Stomach (tissue), 9 donors: ENCODE results near the gene VPS72. TPM values are rescaled to one million over a fixed set of nuclear protein-coding genes. Genes with fewer than 3 reads are reported as not detected.

ENCODE experiments used
- DNase-seq, 2 donors: peaks; one replicate each; pipeline versions ENCODE4 v3.0.0 to v3.0.0-alpha.2; 2013 to 2019
- H3K27ac ChIP-seq, 5 donors: fragments of 200-600 bp in 4 of 5; sonication (generic) in 4 of 5; one replicate each; pipeline ENCODE4 v1.5.1; 2013 to 2019; ENCODE audit warnings: mild to moderate bottlenecking in 1 of 5, moderate library complexity in 1 of 5
- H3K27me3 ChIP-seq, 3 donors: fragments of 200-600 bp; sonication (generic); one replicate each; pipeline ENCODE4 v1.5.1; 2017 to 2019; ENCODE audit warnings: mixed run types in 1 of 3
- H3K36me3 ChIP-seq, 4 donors: fragments of 200-600 bp; sonication (generic); 1 replicate in 3 of 4; 2 replicates in 1 of 4; pipeline ENCODE4 v1.5.1; 2016 to 2019
- H3K4me1 ChIP-seq, 4 donors: fragments of 200-600 bp; sonication (generic); one replicate each; pipeline ENCODE4 v1.5.1; 2016 to 2019
- H3K4me3 ChIP-seq, 4 donors: fragments of 200-600 bp; sonication (generic) in 3 of 4; one replicate each; pipeline ENCODE4 v1.5.1; 2016 to 2019; ENCODE audit warnings: mild to moderate bottlenecking in 1 of 4
- H3K9me3 ChIP-seq, 4 donors: fragments of 200-600 bp; sonication (generic); one replicate each; pipeline ENCODE4 v1.5.1; 2016 to 2019
- CTCF ChIP-seq, 7 experiments: fragments of 450-650 bp in 4 of 7; fragments of 200-600 bp in 3 of 7; sonication (generic) in 3 of 7; IDR thresholded peaks; one replicate each; pipeline ENCODE4 v1.5.1; 2016 to 2019; ENCODE audit warnings: antibody characterized with exemption in 7 of 7, control low read depth in 2 of 7, mild to moderate bottlenecking in 1 of 7
- EP300 ChIP-seq: sonication (generic); formaldehyde crosslinking; IDR thresholded peaks from one replicate; pipeline ENCODE4 v1.6.1; 2017; ENCODE audit warnings: antibody characterized with exemption
- POLR2A ChIP-seq, 4 donors: fragments of 450-650 bp; IDR thresholded peaks; one replicate each; pipeline ENCODE4 v1.6.1; 2016; ENCODE audit warnings: antibody characterized with exemption in 4 of 4, control low read depth in 2 of 4, mild to moderate bottlenecking in 1 of 4, moderate library complexity in 1 of 4
- POLR2AphosphoS5 ChIP-seq, 3 donors: sonication (generic); formaldehyde crosslinking; IDR thresholded peaks; one replicate each; pipeline ENCODE4 v1.6.1; 2016; ENCODE audit warnings: antibody characterized with exemption in 3 of 3
- WGBS, 5 donors: extraction: QIAGEN DNeasy Blood & Tissue Kit in 3 of 5; methylation state at CpG; one replicate each; pipeline versions ENCODE4 v1.1.5 to v1.1.7; 2013 to 2018; 5-methylcytosine and 5-hydroxymethylcytosine counted together
- intact Hi-C: fragments of 100-400 bp; cut with DNase I; formaldehyde crosslinking; loops from one replicate; pipeline ENCODE4 v1.15.1; 2023; ENCODE audit warnings: low total_unique reads
- polyA plus RNA-seq, 3 donors: library from polyadenylated mRNA; stranded (reverse); fragments of 200-250 nt; gene quantifications; one replicate each; pipeline ENCODE4 v1.2.3, GENCODE V29; 2013
- total RNA-seq, 5 donors: library from RNA; depleted of rRNA; stranded (reverse); fragments of >200 nt; gene quantifications; one replicate each; pipeline versions ENCODE4 v1.1.0 to v1.2.3, GENCODE V29; 2014 to 2016
- donor health status: healthy with polysubstance abuse.
- donor health status: Bipolar disorder and iron deficiency.
- donor health status: healthy.

VPS72 gene
- total and polyA plus RNA-seq, 8 donors: 19.1 to 61.6 (median 31.2) TPM

- TF ChIP-seq CTCF (IDR thresholded peaks at IDR 0.05) (no peak), EP300 (no peak), POLR2A (IDR thresholded peaks at IDR 0.05) (no peak), POLR2AphosphoS5 (IDR thresholded peaks at IDR 0.05) (no peak)
- H3K4me3 ChIP-seq: peak overlapping the region in 1 of 4 donors; percentile 9
- H3K27me3 ChIP-seq: no peaks in the 10 kb centered on the region
- peak overlapping the region in 3 of 5 donors; percentile 18 to 36 (median 28) for H3K27ac ChIP-seq
- no peaks in the 10 kb centered on the region for H3K9me3 ChIP-seq
- peaks cover 3 to 44% (median 15%) of the 10 kb centered on the region in 4 donors for H3K4me1 ChIP-seq
- intact Hi-C loops: loop anchor here (10.0 kb wide), 2 partner anchors 65 to 135 kb away; no protein-coding TSS in a partner anchor
- peaks cover 19 to 61% (median 54%) of the 10 kb centered on the region in 4 donors for H3K36me3 ChIP-seq
- no peak for DNase-seq
These were observed 30.6 kb downstream of the VPS72 start for GRCh38 chr1:151159373-151159772.

GRCh38 chr1:151158751-151159251, 31.2 kb downstream of the VPS72 start:
- TF ChIP-seq POLR2AphosphoS5 (IDR thresholded peaks at IDR 0.05) (no peak), CTCF (IDR thresholded peaks at IDR 0.05) (no peak), POLR2A (IDR thresholded peaks at IDR 0.05) (no peak), EP300 (no peak)
- Histone ChIP-seq H3K36me3 (peaks cover 19 to 61% (median 57%) of the 10 kb centered on the region in 4 donors), H3K27ac (peak overlapping the region in 2 of 5 donors; percentile 28 to 36), H3K27me3 (no peaks in the 10 kb centered on the region), H3K4me1 (peaks cover 0 to 38% (median 9%) of the 10 kb centered on the region in 4 donors), H3K9me3 (no peaks in the 10 kb centered on the region), H3K4me3 (peak overlapping the region in 1 of 4 donors; percentile 9)
- 84 to 90% (median 85%) methylated on average over 13 to 22 of the region's 22 CpGs for WGBS, 5 donors
- no peak for DNase-seq
- intact Hi-C loops: loop anchor here (10.0 kb wide), 2 partner anchors 64 to 134 kb away; no protein-coding TSS in a partner anchor

- peaks cover 0 to 35% (median 7%) of the 10 kb centered on the region in 4 donors for H3K4me1 ChIP-seq
- TF ChIP-seq POLR2A (IDR thresholded peaks at IDR 0.05): no peak
- no peak for TF ChIP-seq CTCF (IDR thresholded peaks at IDR 0.05)
- no peak for TF ChIP-seq POLR2AphosphoS5 (IDR thresholded peaks at IDR 0.05)
- TF ChIP-seq EP300: no peak
- H3K9me3 ChIP-seq: no peaks in the 10 kb centered on the region
- H3K27me3 ChIP-seq: no peaks in the 10 kb centered on the region
- intact Hi-C loops: loop anchor here (10.0 kb wide), 2 partner anchors 64 to 134 kb away; no protein-coding TSS in a partner anchor
- 70 to 85% (median 77%) methylated on average over 5 of the region's 5 CpGs for WGBS, 5 donors
- H3K4me3 ChIP-seq: peak overlapping the region in 1 of 4 donors; percentile 40
- DNase-seq: no peak
- peak overlapping the region in 2 of 5 donors; percentile 36 to 60 for H3K27ac ChIP-seq
- peaks cover 19 to 61% (median 57%) of the 10 kb centered on the region in 4 donors for H3K36me3 ChIP-seq
These were observed 31.7 kb downstream of the VPS72 start for GRCh38 chr1:151158326-151158725.

GRCh38 chr1:151157067-151157531, 32.9 kb downstream of the VPS72 start:
- H3K36me3 ChIP-seq: peaks cover 19 to 60% (median 56%) of the 10 kb centered on the region in 4 donors
- no peaks in the 10 kb centered on the region for H3K27me3 ChIP-seq
- no peak for TF ChIP-seq POLR2AphosphoS5 (IDR thresholded peaks at IDR 0.05)
- TF ChIP-seq CTCF (IDR thresholded peaks at IDR 0.05): no peak
- intact Hi-C loops: loop anchor here (10.0 kb wide), 2 partner anchors 62 to 132 kb away; no protein-coding TSS in a partner anchor
- peak overlapping the region in 4 of 5 donors; percentile 3 to 81 (median 65) for H3K27ac ChIP-seq
- peak in 1 of 2 donors; percentile 45 for DNase-seq
- peak overlapping the region; percentile 20 to 45 (median 36) for H3K4me3 ChIP-seq
- H3K9me3 ChIP-seq: no peaks in the 10 kb centered on the region
- peaks cover 0 to 27% (median 3%) of the 10 kb centered on the region in 4 donors for H3K4me1 ChIP-seq
- 67 to 89% (median 75%) methylated on average over 6 of the region's 6 CpGs for WGBS, 5 donors
